Left kidney (tissue), 2 donors: ENCODE data around the gene UBN1. TPM values are rescaled to one million over a fixed set of nuclear protein-coding genes. Genes with fewer than 3 reads are reported as not detected.

Source experiments
- DNase-seq: peaks from one replicate; pipeline ENCODE4 v3.0.0-alpha.2; 2013
- polyA plus RNA-seq: library from polyadenylated mRNA; unstranded; fragments of 120-200 nt; gene quantifications from one replicate; pipeline ENCODE4 v1.2.1, GENCODE V29; 2013; ENCODE audit not compliant: insufficient read length

Gene UBN1
- polyA plus RNA-seq, 1 donor: 39.1 TPM

- DNase-seq: no peak
These were observed 33.9 kb upstream of the UBN1 start for GRCh38 chr16:4813251-4814003.

DNA sequence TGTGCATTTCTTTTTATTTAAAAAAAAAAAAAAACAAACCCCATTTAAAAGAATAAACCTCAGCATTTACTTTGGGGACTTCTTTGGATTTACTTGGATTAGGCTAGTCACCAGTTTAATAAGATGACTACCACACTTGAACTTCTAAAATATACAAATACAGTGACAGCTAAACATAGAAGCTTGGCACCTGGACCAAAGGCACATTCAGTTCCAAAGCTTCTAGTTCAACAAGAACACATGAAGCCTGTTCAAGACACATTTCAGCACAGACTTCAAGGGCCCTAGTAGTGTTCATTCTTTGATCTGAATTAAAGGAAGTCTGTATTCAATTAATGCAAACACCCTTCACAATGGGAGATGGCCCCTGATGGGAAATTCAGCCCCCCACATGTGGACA is 33.2 kb upstream of the UBN1 start:
- no peak for DNase-seq

GRCh38 chr16:4814542-4815173 is 32.6 kb upstream of the UBN1 start:
- no peak for DNase-seq

- DNase-seq: no peak
These were observed 26.6 kb upstream of the UBN1 start for GRCh38 chr16:4820652-4821051.

DNA sequence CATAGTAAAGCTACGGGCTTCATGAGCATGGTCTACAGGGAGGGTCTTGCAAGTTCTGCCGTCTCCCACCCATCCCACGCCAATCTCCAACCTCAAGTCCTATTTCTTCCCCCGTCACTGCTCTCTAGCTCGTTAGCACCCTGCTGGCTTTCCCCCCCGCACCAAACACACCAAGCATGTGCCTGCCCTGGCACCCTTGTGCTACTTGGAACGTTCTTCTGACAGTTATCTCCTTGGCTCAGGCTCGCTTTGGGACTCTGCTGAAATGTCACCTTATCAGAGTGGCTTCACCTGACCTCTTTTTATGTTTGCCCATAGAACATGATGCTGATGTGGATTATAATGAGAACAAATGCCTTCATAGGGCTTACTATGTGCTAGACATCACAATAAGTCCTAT is 22.1 kb upstream of the UBN1 start:
- DNase-seq: no peak

DNA sequence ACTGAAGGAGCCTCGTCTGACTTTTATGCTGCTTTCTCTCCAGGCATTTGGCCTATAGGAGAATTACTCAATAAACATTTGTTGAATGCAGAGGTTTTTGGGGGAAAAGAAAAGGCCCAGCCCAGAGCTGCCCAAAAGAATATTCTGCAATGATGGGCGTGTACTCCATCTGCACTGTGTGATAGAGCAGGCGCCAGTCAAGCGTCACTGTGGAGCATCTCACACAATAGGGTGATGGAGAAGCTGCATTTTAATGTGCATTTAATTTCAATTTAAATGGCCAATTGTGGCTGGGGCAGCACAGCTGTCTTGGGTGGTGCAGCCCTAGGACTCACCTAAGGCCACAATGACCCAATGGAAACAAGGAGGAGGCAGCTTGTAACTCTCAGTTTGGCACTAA is 20.8 kb upstream of the UBN1 start:
- DNase-seq: no peak

- no peak for DNase-seq
These were observed 20.3 kb upstream of the UBN1 start for GRCh38 chr16:4826980-4827379.

GRCh38 chr16:4828567-4829321 is 18.5 kb upstream of the UBN1 start:
- DNase-seq: no peak

GRCh38 chr16:4830408-4830807 is 16.9 kb upstream of the UBN1 start:
- no peak for DNase-seq

- no peak for DNase-seq
These were observed 15.7 kb upstream of the UBN1 start for GRCh38 chr16:4831616-4832015.

- no peak for DNase-seq
These were observed 14.5 kb upstream of the UBN1 start for GRCh38 chr16:4832698-4833343.

DNA sequence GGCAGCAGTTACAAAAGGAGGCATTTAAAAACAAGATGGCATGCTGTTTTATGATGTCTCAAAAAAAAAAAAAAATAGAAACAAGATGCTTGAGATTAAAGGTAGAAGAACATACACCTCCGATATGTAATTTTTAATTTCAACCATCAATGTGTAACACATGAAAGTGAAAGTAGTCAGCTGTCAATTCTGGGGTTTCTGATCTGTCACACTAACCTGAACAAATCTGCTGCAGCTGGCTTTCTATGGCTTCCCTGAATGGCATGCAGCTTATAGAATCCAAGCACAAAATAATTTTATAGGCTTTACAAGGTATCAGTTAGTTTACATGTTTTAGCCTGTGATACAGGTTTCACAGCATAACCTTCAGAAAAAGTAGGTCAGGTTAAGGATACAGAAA is 13.7 kb upstream of the UBN1 start:
- no peak for DNase-seq

- DNase-seq: no peak
These were observed 10.6 kb upstream of the UBN1 start for GRCh38 chr16:4836727-4837126.

GRCh38 chr16:4837733-4838501 is 9.4 kb upstream of the UBN1 start:
- DNase-seq: no peak

DNA sequence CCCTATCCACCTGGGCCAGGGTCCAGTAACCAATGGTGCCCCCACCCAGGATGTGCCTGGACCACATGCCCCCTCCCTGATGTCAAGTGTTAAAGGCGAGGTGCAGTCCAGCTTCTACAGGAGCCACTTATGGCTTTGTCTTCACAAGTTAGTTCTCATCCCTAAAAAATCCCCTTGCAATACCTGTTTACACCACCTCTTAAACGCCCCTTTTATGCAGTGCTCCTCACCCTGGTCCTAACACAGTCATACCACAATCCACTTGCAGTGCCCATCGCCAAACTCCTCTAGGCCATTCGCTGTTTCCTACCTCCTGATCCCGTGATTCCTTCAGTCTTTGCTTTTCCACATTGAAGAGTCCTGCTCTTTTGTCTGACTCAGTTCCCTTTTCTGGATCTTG is 7.3 kb upstream of the UBN1 start:
- no peak for DNase-seq

GRCh38 chr16:4840984-4841383 is 6.3 kb upstream of the UBN1 start:
- no peak for DNase-seq

GRCh38 chr16:4846503-4846900 is 779 bp upstream of the UBN1 start:
- DNase-seq: peak; percentile 22

GRCh38 chr16:4847774-4848587 is 700 bp downstream of the UBN1 start:
- peak; percentile 17 for DNase-seq

GRCh38 chr16:4850211-4850610 is 2.9 kb downstream of the UBN1 start:
- DNase-seq: no peak

GRCh38 chr16:4852221-4852872 is 5.1 kb downstream of the UBN1 start:
- no peak for DNase-seq

DNA sequence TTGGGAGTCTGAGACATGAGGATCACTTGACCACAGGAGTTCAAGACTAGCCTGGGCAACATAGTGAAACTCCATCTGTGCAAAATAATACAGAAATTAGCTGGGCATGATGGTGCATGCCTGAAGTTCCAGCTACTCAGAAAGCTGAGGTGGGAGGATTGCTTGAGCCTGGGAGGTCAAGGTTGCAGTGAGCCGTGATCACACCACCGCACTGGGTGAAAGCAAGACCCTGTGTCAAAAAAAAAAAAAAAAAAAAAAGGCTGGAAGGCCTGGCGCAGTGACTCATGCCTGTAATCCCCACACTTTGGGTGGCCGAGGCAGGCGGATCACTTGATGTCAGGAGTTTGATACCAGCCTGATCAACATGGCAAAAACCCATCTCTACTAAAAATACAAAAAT is 8.1 kb downstream of the UBN1 start:
- DNase-seq: no peak
